Epithelial cell of esophagus (primary cell): ENCODE measurements around the gene ST6GAL2.

Source experiments
- DNase-seq: peaks from one replicate; pipeline ENCODE4 v3.0.0; 2010; ENCODE audit warnings: low read depth
- H3K4me3 ChIP-seq: 2 replicates; pipeline ENCODE4 v1.5.1; 2011; ENCODE audit warnings: mild to moderate bottlenecking, low read length, control low read depth
- CTCF ChIP-seq: IDR thresholded peaks from 2 replicates; pipeline ENCODE4 v1.5.1; 2011; ENCODE audit warnings: low read depth, mild to moderate bottlenecking, low read length, control low read depth, inconsistent platforms; ENCODE audit not compliant: insufficient read depth; ENCODE audit errors: missing control alignments

The ST6GAL2 gene

DNA sequence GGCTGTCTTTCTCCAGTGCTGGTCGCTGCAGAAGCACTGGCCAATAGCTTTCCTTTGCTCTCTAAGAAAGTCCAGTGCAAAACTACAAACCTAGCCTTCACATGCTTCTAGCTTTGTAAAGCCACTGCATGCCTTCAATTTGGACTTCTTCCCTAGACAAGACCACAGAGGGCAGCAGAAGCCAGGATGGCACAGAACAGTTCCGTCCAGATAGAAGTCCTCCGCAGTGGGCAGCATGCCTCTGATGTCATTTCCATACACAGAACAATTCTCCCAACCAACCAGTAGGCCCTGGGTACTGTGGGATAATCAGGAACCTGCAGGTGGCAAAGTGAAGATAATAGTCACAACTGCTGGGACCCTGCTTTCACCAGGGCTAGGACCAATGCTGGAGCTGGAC is 3.3 kb downstream of the ST6GAL2 start:
- no peak for DNase-seq
- no peak overlapping the region for H3K4me3 ChIP-seq
- TF ChIP-seq CTCF, result no peak

- no peak for DNase-seq
- no peak overlapping the region for H3K4me3 ChIP-seq
- no peak for TF ChIP-seq CTCF
Observed at GRCh38 chr2:106878206-106878605, 7.8 kb downstream of the ST6GAL2 start.

DNA sequence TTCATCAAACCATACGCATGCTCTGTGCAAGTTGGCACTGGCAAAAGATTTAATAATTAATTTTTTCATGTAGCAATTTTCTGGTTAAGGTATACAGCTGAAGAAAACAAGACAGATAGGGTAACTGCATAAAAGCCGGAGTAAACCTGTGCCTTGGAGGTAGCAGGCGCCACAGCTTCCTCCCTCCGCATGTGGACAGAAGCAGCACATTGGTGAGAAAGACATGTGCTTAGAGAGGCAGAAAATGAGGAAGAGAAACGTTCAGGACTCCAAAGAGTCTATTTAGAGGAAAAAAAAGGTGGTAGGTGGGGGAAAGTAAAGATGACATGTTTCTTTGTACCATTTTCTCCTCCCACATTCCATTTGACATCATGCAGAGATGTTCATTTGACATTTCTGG is 9.3 kb downstream of the ST6GAL2 start:
- no peak for DNase-seq
- TF ChIP-seq CTCF, result no peak

DNA sequence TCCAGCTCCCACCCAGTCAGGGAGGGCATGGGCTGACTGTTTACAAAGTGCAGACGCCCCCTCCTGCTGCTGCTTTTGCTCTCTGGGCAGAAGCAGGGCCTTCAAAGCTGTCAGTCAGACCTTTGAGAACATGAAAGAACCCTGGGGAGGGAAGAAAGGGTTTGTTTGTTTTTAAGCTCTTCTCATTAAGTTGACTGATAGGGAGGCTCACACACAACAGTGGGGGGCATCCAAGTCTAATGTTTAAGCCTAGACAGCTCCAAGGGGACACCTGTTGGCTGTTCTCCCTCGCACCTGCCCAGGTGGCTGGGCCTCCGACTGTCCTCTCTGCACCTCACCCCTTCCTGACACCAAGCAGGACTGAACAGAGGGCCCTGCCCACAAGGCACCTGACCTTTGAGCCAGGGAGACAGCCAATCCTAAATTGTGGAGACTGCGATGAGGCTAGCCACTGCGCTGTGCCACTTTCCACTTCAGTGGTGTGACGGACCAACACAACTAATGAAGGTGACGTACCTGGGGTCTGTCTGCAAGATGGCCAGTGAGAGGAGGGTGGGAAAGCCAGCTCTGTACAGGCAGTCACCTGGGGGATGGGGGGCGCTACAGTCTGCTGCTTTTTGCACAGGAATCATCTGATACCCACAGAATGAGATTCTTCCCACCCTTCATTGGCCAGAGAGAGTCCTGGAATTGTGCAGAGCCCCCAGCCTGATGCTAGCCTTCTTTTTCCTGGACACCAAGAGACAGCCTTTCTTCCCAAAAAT is 16.3 kb downstream of the ST6GAL2 start:
- H3K4me3 ChIP-seq, result no peak overlapping the region
- DNase-seq, result no peak
- no peak for TF ChIP-seq CTCF

More for the DNA sequence above, 9.3 kb downstream of the ST6GAL2 start:
- H3K4me3 ChIP-seq, result no peak overlapping the region

DNA sequence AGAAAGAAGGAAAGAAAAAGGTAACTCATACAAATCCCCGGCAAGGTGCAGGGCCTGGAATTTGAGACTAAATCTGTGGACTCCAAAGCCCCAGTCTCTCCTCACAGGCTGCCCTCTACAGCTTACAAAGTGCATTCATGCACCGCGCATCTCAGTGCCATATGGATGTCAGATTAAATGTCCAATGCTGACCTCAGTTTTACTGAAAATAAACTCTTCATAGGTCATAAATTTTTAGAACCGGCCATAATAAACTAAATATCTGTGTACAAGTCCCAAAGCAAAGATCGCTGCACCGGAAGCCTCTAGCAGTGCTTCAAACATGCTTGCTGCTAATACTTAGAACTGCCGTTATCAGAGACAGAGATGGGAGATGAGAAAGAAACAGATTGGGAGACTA is 17.7 kb downstream of the ST6GAL2 start:
- no peak overlapping the region for H3K4me3 ChIP-seq
- TF ChIP-seq CTCF, result no peak
- no peak for DNase-seq

GRCh38 chr2:106867196-106867953 is 18.6 kb downstream of the ST6GAL2 start:
- DNase-seq, result no peak
- H3K4me3 ChIP-seq, result no peak overlapping the region
- no peak for TF ChIP-seq CTCF

DNA sequence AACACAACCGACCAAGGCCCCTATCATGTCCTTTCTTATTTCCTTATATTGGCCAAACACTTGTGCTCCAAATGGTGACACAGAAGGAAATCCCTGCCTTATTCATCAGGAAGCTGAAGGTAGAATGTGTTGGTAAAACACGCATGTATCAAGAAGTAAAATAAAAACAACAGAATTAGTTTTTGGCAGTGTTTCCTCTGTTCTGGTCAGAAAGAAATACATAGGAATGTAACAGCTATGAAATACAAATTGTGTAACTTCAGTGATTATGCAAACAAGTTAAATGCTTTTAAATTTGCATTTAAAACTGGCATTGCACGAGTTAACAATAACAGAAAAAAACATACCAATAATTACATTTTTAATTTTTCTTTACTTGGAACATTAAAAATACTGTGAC is 19.3 kb downstream of the ST6GAL2 start:
- no peak for DNase-seq
- no peak for TF ChIP-seq CTCF
- no peak overlapping the region for H3K4me3 ChIP-seq
